GM18951 (cell line): ENCODE measurements around the gene ZNF805.
"Not testable (repeated sequence)": the region's sequence is repeated elsewhere in the genome, so short reads cannot be mapped to it uniquely, and the experiment has no call there.

ENCODE experiments used
- POLR2A ChIP-seq: IDR thresholded peaks from 4 replicates; pipeline ENCODE4 v1.6.1; 2011; ENCODE audit warnings: mild to moderate bottlenecking; ENCODE audit not compliant: insufficient read length, insufficient read depth; ENCODE audit errors: extremely low read depth
- in situ Hi-C: fragments of 300-500 bp; cut with MboI; formaldehyde crosslinking; loops from one replicate; pipeline ENCODE4 v1.12.0; 2022; ENCODE audit warnings: low sequenced_read_pairs, mixed read lengths, inconsistent platforms; ENCODE audit not compliant: unreplicated experiment

ZNF805 gene

DNA sequence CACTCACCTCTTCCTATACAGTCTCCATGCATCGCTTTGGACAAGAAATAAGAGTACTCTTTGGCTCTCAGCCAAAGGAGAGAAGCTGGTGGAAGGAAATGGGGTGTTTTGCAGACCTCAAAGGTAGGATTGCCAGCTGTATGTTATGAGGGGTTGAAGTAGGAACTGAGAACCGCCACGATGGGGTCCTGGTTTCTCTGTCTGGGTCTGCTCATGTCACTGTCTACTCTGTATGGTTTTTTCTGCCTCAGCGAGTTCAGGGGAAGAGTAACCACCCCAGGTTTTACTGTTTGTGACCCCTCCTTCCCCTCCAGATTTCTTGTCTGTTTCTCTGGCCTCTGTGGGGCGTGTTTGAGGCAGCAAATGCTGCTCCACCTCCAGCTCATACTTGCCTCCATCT, 4.1 kb downstream of the ZNF805 start:
- TF ChIP-seq POLR2A = no peak
- in situ Hi-C loops = no loop called here

DNA sequence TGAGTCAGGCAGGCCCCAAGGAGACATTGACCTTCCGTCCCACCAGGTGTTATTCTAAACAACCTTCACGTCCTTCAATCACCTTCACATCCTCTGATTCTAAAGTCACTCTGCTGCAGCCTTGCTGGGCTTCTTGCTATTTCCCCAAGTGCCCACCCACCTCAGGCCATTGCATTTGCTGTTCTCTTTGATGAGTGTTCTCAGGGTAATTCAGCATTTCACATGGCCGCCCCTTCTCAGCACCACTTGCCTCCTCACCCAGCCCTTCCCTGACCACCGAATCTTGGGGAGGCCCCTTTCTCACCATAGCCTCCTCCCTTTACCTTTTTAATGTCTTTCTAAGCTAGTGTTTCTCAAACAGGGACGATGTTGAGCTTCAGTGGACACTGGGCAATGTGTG, 4.6 kb downstream of the ZNF805 start:
- no peak for TF ChIP-seq POLR2A
- in situ Hi-C loops = no loop called here

DNA sequence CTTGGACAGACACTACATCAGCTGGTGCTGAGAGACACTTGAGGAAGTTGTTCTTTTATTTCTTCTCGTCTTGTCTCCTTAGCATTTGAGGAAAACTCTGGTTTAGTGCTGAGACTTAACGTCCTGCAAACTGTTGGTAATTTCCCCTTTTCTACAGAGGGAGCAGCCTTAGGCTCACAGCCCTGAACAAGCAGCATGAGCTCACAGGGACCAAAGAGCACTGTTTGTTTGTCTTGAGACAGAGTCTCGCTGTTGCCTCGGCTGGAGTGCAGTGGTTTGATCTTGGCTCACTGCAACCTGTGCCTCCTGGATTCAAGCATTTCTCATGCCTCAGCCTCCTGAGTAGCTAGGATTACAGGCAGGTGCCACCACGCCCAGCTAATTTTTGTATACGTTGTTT, 5.5 kb downstream of the ZNF805 start:
- TF ChIP-seq POLR2A = no peak
- in situ Hi-C loops = no loop called here

DNA sequence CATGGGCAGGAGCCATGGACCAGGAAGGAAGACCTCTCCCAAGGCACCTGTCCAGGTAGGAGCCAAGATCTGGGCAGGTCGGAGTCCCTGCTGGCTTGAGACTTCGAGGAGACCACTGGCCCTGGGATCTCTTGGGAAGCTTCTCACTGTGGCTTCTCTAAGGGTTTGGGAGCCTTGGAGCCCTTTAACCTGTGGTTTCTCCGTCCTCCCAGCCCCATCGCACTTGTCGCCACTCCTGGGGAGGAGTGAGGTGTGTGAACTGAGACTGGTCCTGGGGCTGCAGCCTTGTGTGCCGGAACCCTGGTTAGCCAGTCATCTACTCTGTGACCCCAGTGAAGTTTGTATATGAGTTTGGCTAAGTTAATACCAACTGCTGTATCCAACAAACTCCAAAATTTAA, 8.2 kb downstream of the ZNF805 start:
- in situ Hi-C loops = no loop called here
- TF ChIP-seq POLR2A = no peak

DNA sequence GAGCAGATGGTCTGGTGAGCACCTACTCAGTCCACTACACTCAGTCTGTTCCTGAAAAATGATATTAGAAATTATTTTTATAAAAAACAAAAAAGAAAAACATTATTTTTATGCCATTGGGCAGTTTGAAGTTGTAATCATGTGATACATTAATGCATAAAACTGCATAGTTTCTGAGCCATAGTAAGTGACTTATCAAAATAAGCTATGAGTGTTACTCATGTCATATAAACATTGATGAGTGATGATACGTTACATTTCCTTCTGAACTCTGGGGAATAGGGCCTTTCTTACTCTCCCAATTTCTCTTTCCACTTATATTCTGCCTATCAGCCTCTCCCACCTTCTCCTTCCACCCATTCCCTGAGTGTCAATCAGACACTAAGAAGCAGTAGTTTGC, 8.9 kb downstream of the ZNF805 start:
- TF ChIP-seq POLR2A = no peak
- in situ Hi-C loops = no loop called here

DNA sequence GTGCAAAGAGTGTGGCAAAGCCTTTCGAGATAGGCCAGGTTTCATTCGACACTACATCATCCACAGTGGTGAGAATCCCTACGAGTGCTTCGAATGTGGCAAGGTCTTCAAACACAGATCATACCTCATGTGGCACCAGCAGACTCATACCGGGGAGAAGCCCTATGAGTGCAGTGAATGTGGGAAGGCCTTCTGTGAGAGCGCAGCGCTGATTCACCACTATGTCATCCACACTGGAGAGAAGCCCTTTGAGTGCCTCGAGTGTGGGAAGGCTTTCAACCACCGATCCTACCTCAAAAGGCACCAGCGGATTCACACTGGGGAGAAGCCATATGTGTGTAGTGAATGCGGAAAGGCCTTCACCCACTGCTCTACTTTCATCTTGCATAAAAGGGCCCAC, 13.3 kb downstream of the ZNF805 start:
- in situ Hi-C loops = not testable (repeated sequence)

DNA sequence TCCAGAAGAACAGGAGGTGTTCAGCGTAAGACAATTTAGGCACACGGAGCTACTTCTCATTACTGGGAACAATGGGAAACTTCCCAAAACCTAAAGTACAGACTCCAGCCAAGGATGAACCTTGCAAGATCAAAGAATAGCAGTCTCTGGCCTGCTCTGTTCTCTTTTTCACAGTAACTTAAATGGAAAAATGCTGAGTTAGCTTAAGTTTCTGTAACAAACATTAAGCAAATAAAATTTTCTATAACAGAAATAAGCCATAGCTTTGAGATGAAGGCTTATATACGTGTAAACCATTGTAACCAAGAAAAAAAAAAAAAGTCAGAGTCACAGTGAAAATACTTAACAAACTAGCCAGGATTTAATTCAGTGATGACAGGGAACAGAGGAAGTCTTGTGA, 21.6 kb downstream of the ZNF805 start:
- no peak for TF ChIP-seq POLR2A
- in situ Hi-C loops = no loop called here

DNA sequence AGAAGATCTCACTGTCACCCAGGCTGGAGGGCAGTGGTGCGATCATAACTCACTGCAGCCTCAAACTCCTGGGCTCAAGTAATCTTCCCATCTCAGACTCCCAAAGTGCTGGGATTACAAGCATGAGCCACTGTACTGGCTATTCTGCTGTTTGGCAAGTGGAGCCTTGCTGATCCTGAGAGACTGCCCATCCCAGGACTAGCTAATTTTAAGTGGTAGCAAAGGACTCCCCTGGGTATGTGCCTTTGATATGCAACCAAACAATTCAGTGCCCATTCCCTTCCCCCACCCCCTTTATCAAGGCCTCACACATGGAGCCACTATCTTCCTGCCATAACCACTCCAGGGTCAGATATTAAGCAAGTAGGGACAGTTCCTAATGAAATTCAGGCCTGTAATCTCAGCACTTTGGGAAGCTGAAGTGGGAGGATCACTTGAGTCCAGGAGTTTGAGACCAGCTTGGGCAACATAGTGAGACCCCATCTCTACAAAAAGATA, 22.9 kb downstream of the ZNF805 start:
- in situ Hi-C loops = no loop called here
- no peak for TF ChIP-seq POLR2A

DNA sequence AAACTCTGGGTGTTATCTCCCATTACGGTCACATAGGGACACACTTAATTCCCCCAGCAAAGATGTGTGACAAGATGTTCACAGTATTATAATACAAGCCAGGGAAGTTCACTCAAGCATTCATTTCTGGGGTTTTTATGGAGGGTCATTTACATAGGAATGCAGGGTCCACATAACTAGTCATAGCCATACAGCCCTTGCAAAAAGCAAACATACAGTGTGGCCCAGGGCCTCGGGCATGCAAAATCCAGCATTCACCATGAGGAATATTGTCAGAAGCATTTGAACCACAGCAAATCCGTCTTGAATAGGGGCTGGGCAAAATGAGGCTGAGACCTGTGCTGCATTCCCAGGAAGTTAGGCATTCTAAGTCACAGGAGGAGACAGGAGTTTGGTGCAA, 26.9 kb downstream of the ZNF805 start:
- TF ChIP-seq POLR2A = no peak
- in situ Hi-C loops = no loop called here

DNA sequence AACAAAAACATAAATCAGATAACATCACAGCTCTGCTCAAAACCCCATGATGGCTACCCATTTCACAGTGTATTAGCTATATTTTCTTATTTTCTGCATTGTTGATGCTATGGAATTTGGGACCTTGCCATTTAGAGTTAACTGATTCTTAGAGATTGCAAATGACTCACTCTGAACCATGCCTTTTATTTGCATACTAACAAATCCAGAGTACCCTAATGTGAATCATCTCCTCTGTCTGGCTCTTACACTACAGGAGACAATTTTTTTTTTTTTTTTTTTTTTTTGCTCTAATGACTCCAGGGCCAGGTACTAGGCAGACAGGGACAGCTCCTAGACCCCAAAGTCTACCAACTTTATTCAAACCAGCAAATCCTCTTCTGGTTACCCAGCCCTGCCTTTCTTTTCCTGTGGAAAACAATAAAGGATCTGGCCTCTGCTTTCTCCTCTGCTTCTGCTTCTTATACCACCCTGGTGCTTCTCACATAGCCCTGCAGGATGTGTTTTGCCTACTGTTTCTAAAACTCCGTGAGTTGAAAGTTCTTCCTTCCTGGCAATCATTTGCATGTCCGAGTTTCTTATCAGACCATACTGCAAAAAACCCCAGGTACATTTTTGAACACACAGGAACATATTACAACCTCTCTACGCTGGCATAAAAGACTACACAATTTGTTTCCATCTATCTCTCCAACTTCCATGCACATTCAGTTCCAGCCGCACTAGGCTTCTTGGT, 29.3 kb downstream of the ZNF805 start:
- TF ChIP-seq POLR2A = no peak
- in situ Hi-C loops = no loop called here

DNA sequence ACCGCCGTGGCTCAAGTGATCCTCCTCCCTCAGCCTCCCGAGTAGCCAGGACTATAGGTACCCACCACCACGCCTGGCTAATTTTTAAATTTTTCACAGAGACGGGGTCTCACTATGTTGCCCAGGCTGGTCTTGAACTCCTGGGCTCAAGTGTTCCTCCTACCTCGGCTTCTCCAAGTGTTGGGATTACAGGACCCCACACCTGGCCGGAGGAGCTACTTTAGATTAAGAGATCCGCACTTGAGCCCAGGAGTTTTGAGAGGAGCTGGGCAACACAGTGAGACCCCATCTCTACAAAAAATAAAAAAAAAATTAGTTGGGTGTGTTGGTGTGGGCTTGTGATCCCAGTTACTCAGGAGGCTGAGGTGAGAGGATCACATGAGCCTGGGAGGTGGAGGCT, 30.8 kb downstream of the ZNF805 start:
- TF ChIP-seq POLR2A = no peak
- in situ Hi-C loops = no loop called here

DNA sequence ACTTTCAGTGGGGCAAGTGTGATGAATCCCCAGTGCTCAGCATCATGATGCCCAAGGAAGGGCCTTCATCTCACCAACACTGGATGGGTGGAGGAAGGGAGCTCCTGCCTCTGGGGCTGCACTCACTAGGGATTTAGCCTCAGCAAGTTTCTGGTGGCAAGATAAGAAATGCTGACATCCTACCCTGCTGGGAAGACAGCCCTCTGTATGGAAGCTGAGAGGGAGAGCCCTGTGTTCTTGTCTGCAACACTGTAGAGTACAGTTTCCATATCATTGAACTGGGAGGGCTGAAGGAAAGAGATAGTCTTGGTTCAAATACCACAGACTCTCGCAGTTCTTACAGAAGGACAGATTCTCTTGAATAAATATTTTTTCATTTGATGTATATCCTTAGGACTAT, 32.6 kb downstream of the ZNF805 start:
- TF ChIP-seq POLR2A = no peak
- in situ Hi-C loops = no loop called here

DNA sequence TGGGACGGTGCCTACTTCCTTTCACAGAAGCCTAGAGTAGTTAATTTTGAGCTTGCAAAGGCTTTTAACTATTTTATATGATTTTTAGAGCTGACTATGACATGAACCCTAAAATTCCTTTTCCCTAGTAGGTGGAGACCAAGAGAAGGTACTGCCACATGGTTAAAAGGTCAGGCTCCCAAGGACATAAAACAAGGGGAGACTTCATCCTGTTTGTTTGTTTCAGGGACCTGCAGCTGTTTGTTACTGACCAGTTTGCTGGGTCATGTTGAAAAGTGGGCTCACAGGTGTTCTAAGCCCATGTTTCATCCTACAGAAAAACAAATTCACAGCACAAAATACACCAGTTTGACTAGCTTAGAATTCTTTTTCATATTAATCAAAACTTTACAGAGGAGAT, 36.0 kb downstream of the ZNF805 start:
- in situ Hi-C loops = no loop called here
- no peak for TF ChIP-seq POLR2A

DNA sequence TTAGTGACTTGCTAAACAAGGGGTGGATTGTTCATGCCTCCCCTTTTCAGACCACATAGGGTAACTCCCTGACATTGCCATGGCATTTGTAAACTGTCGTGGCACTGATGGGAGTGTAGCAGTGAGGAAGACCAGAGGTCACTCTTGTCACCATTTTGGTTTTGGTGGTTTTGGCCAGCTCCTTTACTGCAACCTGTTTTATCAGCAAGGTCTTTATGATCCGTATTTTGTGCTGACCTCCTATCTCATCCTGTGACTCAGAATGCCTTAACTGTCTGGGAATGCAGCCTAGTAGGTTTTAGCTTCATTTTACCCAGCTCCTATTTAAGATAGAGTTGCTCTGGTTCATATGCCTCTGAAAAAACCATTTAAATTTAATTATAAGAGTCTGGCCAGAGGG, 38.0 kb downstream of the ZNF805 start:
- in situ Hi-C loops = not testable (repeated sequence)
